ENCODE measurements around the gene ASXL1. TPM values are rescaled to one million over a fixed set of nuclear protein-coding genes. Genes with fewer than 3 reads are reported as not detected.
A peak's percentile ranks its signal among the peaks of the same experiment; 100 is the strongest.

The ASXL1 gene
- total RNA-seq, 1 donor from 2014 or later, result 36.3 TPM

GRCh38 chr20:32447136-32448027 lies 89.3 kb downstream of the ASXL1 start:
- peak; percentile 50 for DNase-seq (ENCODE audit: low spot score)
- intact Hi-C loops (cut with DNase I), result no loop called here

- DNase-seq (ENCODE audit: low spot score), result peak; percentile 66
- intact Hi-C loops (cut with DNase I), result no loop called here
Observed at GRCh38 chr20:32448306-32449056, 90.3 kb downstream of the ASXL1 start.

- intact Hi-C loops (cut with DNase I), result no loop called here
- no peak for DNase-seq (ENCODE audit: low spot score)
Observed at GRCh38 chr20:32449057-32449889, 91.1 kb downstream of the ASXL1 start.

GRCh38 chr20:32449890-32450401 lies 91.8 kb downstream of the ASXL1 start:
- DNase-seq (ENCODE audit: low spot score), result no peak
- intact Hi-C loops (cut with DNase I), result loop anchor here (10.0 kb wide), 1 partner anchor 295 kb away; no protein-coding TSS in a partner anchor

- DNase-seq (ENCODE audit: low spot score), result no peak
- intact Hi-C loops (cut with DNase I), result loop anchor here (10.0 kb wide), 1 partner anchor 296 kb away; no protein-coding TSS in a partner anchor
Observed at GRCh38 chr20:32450484-32451061, 92.4 kb downstream of the ASXL1 start.

GRCh38 chr20:32451340-32451681 lies 93.2 kb downstream of the ASXL1 start:
- DNase-seq (ENCODE audit: low spot score), result no peak
- intact Hi-C loops (cut with DNase I), result loop anchor here (10.0 kb wide), 1 partner anchor 297 kb away; no protein-coding TSS in a partner anchor

- intact Hi-C loops (cut with DNase I), result loop anchor here (10.0 kb wide), 1 partner anchor 297 kb away; no protein-coding TSS in a partner anchor
- DNase-seq (ENCODE audit: low spot score), result no peak
Observed at GRCh38 chr20:32451682-32452461, 93.7 kb downstream of the ASXL1 start.

- intact Hi-C loops (cut with DNase I), result loop anchor here (10.0 kb wide), 1 partner anchor 298 kb away; no protein-coding TSS in a partner anchor
- DNase-seq (ENCODE audit: low spot score), result no peak
Observed at GRCh38 chr20:32452776-32453466, 94.8 kb downstream of the ASXL1 start.

- intact Hi-C loops (cut with DNase I), result loop anchor here (10.0 kb wide), 1 partner anchor 299 kb away; no protein-coding TSS in a partner anchor
- no peak for DNase-seq (ENCODE audit: low spot score)
Observed at GRCh38 chr20:32453467-32454163, 95.5 kb downstream of the ASXL1 start.

- intact Hi-C loops (cut with DNase I), result loop anchor here (10.0 kb wide), 1 partner anchor 300 kb away; no protein-coding TSS in a partner anchor
- DNase-seq (ENCODE audit: low spot score), result no peak
Observed at GRCh38 chr20:32454164-32455145, 96.3 kb downstream of the ASXL1 start.

- no peak for DNase-seq (ENCODE audit: low spot score)
- intact Hi-C loops (cut with DNase I), result loop anchor here (10.0 kb wide), 1 partner anchor 301 kb away; no protein-coding TSS in a partner anchor
Observed at GRCh38 chr20:32455171-32455900, 97.2 kb downstream of the ASXL1 start.

GRCh38 chr20:32455901-32456701 lies 98.0 kb downstream of the ASXL1 start:
- DNase-seq (ENCODE audit: low spot score), result no peak
- intact Hi-C loops (cut with DNase I), result loop anchor here (10.0 kb wide), 1 partner anchor 301 kb away; no protein-coding TSS in a partner anchor

GRCh38 chr20:32456869-32457478 lies 98.8 kb downstream of the ASXL1 start:
- no peak for DNase-seq (ENCODE audit: low spot score)
- intact Hi-C loops (cut with DNase I), result loop anchor here (10.0 kb wide), 1 partner anchor 302 kb away; no protein-coding TSS in a partner anchor

All from cardiac septum (tissue), 1 donor.